Esophagus squamous epithelium (tissue), 5 donors: ENCODE data around the gene ZNF25. TPM values are rescaled to one million over a fixed set of nuclear protein-coding genes. Genes with fewer than 3 reads are reported as not detected.

Experiments used
- DNase-seq: peaks from one replicate; lab custom pipeline; 2025; lab: John Stamatoyannopoulos, UW
- H3K27ac ChIP-seq, 4 donors: fragments of 200-600 bp; sonication (generic); one replicate each; pipeline ENCODE4 v1.5.1; 2016 to 2019; ENCODE audit warnings: mild to moderate bottlenecking in 1 of 4
- H3K27me3 ChIP-seq, 4 donors: fragments of 200-600 bp; sonication (generic); 1 replicate in 3 of 4; 2 replicates in 1 of 4; pipeline versions ENCODE4 v1.5.1 to v1.6.0; 2017 to 2021; ENCODE audit warnings: antibody characterized with exemption in 1 of 4
- H3K36me3 ChIP-seq, 3 donors: fragments of 200-600 bp; sonication (generic); one replicate each; pipeline ENCODE4 v1.5.1; 2016 to 2019
- H3K4me1 ChIP-seq, 3 donors: fragments of 200-600 bp; sonication (generic); one replicate each; pipeline ENCODE4 v1.5.1; 2017 to 2019
- H3K4me3 ChIP-seq, 4 donors: fragments of 200-600 bp; sonication (generic); 1 replicate in 3 of 4; 2 replicates in 1 of 4; pipeline ENCODE4 v1.5.1; 2016 to 2019; ENCODE audit warnings: mild to moderate bottlenecking in 2 of 4, moderate library complexity in 1 of 4
- H3K9me3 ChIP-seq, 3 donors: fragments of 200-600 bp; sonication (generic); one replicate each; pipeline ENCODE4 v1.5.1; 2016 to 2019
- CTCF ChIP-seq, 6 experiments: fragments of 450-650 bp in 4 of 6; fragments of 200-600 bp in 2 of 6; sonication (generic) in 2 of 6; IDR thresholded peaks; one replicate each; pipeline ENCODE4 v1.5.1; 2016 to 2019; ENCODE audit warnings: antibody characterized with exemption in 6 of 6, mild to moderate bottlenecking in 4 of 6, moderate library complexity in 4 of 6
- POLR2A ChIP-seq, 4 donors: fragments of 450-650 bp; IDR thresholded peaks; one replicate each; pipeline ENCODE4 v1.6.1; 2017; ENCODE audit warnings: antibody characterized with exemption in 4 of 4, mild to moderate bottlenecking in 4 of 4, moderate library complexity in 3 of 4
- WGBS, 2 donors: methylation state at CpG; one replicate each; pipeline ENCODE4 v1.1.5; 2018; 5-methylcytosine and 5-hydroxymethylcytosine counted together
- intact Hi-C: fragments of 100-400 bp; cut with DNase I; formaldehyde crosslinking; loops from one replicate; pipeline ENCODE4 v1.15.0; 2022
- total RNA-seq, 4 donors: library from RNA; depleted of rRNA; stranded (reverse); fragments of >200 nt; gene quantifications; one replicate each; pipeline ENCODE4 v1.1.0, GENCODE V29; 2016
- donor health status: DM: yes; HTN: yes; CAD: no.

ZNF25 gene
- total RNA-seq, 4 donors from 2014 or later = 1.7 to 8.0 (median 3.2) TPM

GRCh38 chr10:37965006-37965405, 11.4 kb downstream of the ZNF25 start:
- H3K27ac ChIP-seq = no peak overlapping the region

GRCh38 chr10:37960591-37961137, 15.8 kb downstream of the ZNF25 start:
- TF ChIP-seq POLR2A (IDR thresholded peaks at IDR 0.05) (no peak), CTCF (IDR thresholded peaks at IDR 0.05) (no peak)
- H3K9me3 ChIP-seq = peaks cover 0 to 23% (median 0%) of the 10 kb centered on the region in 3 donors
- WGBS, 2 donors = 91 to 94% methylated on average over 1 of the region's 2 CpGs
- no peak for DNase-seq
- intact Hi-C loops = no loop called here
- no peak overlapping the region for H3K4me3 ChIP-seq
- no peaks in the 10 kb centered on the region for H3K4me1 ChIP-seq
- peaks cover 0 to 68% (median 0%) of the 10 kb centered on the region in 3 donors for H3K36me3 ChIP-seq
- no peaks in the 10 kb centered on the region for H3K27me3 ChIP-seq
- no peak overlapping the region for H3K27ac ChIP-seq

More at GRCh38 chr10:37965006-37965405, 11.4 kb downstream of the ZNF25 start:
- intact Hi-C loops = no loop called here
- Histone ChIP-seq H3K4me3 (no peak overlapping the region), H3K36me3 (peaks cover 0 to 66% (median 0%) of the 10 kb centered on the region in 3 donors), H3K9me3 (peaks cover 0 to 23% (median 0%) of the 10 kb centered on the region in 3 donors), H3K27me3 (no peaks in the 10 kb centered on the region), H3K4me1 (no peaks in the 10 kb centered on the region)
- no peak for DNase-seq
- TF ChIP-seq CTCF (IDR thresholded peaks at IDR 0.05) (no peak), POLR2A (IDR thresholded peaks at IDR 0.05) (no peak)

GRCh38 chr10:37957841-37958240, 18.6 kb downstream of the ZNF25 start:
- Histone ChIP-seq H3K4me3 (no peak overlapping the region), H3K27ac (no peak overlapping the region), H3K9me3 (no peaks in the 10 kb centered on the region), H3K36me3 (peaks cover 4 to 72% (median 14%) of the 10 kb centered on the region in 3 donors), H3K27me3 (no peaks in the 10 kb centered on the region), H3K4me1 (no peaks in the 10 kb centered on the region)
- 80 to 96% methylated on average over 2 of the region's 2 CpGs for WGBS, 2 donors
- no peak for DNase-seq
- intact Hi-C loops = no loop called here
- TF ChIP-seq CTCF (IDR thresholded peaks at IDR 0.05) (no peak), POLR2A (IDR thresholded peaks at IDR 0.05) (no peak)

- WGBS, 2 donors = 90 to 96% methylated on average over 3 of the region's 3 CpGs
- no peak for TF ChIP-seq POLR2A (IDR thresholded peaks at IDR 0.05)
- no peak for TF ChIP-seq CTCF (IDR thresholded peaks at IDR 0.05)
- H3K27me3 ChIP-seq = no peaks in the 10 kb centered on the region
- intact Hi-C loops = no loop called here
- peaks cover 4 to 73% (median 19%) of the 10 kb centered on the region in 3 donors for H3K36me3 ChIP-seq
- no peak overlapping the region for H3K4me3 ChIP-seq
- no peak overlapping the region for H3K27ac ChIP-seq
- no peaks in the 10 kb centered on the region for H3K9me3 ChIP-seq
- DNase-seq = no peak
- no peaks in the 10 kb centered on the region for H3K4me1 ChIP-seq
These were observed 23.5 kb downstream of the ZNF25 start for GRCh38 chr10:37952926-37953325.

- WGBS, 2 donors = 66 to 91% methylated on average over 2 of the region's 2 CpGs
- DNase-seq = no peak
- Histone ChIP-seq H3K4me3 (no peak overlapping the region), H3K9me3 (no peaks in the 10 kb centered on the region), H3K27me3 (no peaks in the 10 kb centered on the region), H3K27ac (no peak overlapping the region), H3K36me3 (peaks cover 4 to 66% (median 19%) of the 10 kb centered on the region in 3 donors), H3K4me1 (no peaks in the 10 kb centered on the region)
- TF ChIP-seq POLR2A (IDR thresholded peaks at IDR 0.05) (no peak), CTCF (IDR thresholded peaks at IDR 0.05) (no peak)
- intact Hi-C loops = no loop called here
These were observed 24.2 kb downstream of the ZNF25 start for GRCh38 chr10:37952043-37952755.
